Ectodermal cell (in vitro differentiated cells): ENCODE measurements around the gene NUP35. TPM values are rescaled to one million over a fixed set of nuclear protein-coding genes. Genes with fewer than 3 reads are reported as not detected.

Source experiments
- H3K27ac ChIP-seq: 2 replicates; pipeline ENCODE4 v1.7.0; 2013; ENCODE audit warnings: mild to moderate bottlenecking, low read depth, low read length; ENCODE audit not compliant: insufficient read depth, poor library complexity, severe bottlenecking
- H3K27me3 ChIP-seq: 2 replicates; pipeline ENCODE4 v1.7.0; 2013; ENCODE audit warnings: mild to moderate bottlenecking, low read length; ENCODE audit not compliant: insufficient read depth, control insufficient read depth, poor library complexity, severe bottlenecking
- H3K36me3 ChIP-seq: one replicate; pipeline ENCODE4 v1.7.0; 2013; ENCODE audit warnings: low read length; ENCODE audit not compliant: control insufficient read depth, insufficient read depth
- H3K4me1 ChIP-seq: one replicate; pipeline ENCODE4 v1.7.0; 2013; ENCODE audit warnings: low read length; ENCODE audit not compliant: control insufficient read depth, insufficient read depth
- H3K4me3 ChIP-seq: 2 replicates; pipeline ENCODE4 v1.7.0; 2013; ENCODE audit warnings: low read depth, low read length, control low read depth; ENCODE audit not compliant: insufficient read depth
- H3K9me3 ChIP-seq: 2 replicates; pipeline ENCODE4 v1.7.0; 2013; ENCODE audit warnings: mild to moderate bottlenecking, low read length, moderate library complexity; ENCODE audit not compliant: control insufficient read depth
- WGBS, 2 experiments: methylation state at CpG; one replicate each; pipeline ENCODE4 v1.1.7; 2013; ENCODE audit warnings: missing lambda C conversion rate in 2 of 2; 5-methylcytosine and 5-hydroxymethylcytosine counted together
- polyA plus RNA-seq, 4 experiments: library from polyadenylated mRNA; stranded (reverse); fragments of 50-300 nt; gene quantifications; one replicate each; pipeline ENCODE4 v1.2.3, GENCODE V29; 2013

NUP35 gene, protein sequence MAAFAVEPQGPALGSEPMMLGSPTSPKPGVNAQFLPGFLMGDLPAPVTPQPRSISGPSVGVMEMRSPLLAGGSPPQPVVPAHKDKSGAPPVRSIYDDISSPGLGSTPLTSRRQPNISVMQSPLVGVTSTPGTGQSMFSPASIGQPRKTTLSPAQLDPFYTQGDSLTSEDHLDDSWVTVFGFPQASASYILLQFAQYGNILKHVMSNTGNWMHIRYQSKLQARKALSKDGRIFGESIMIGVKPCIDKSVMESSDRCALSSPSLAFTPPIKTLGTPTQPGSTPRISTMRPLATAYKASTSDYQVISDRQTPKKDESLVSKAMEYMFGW
- polyA plus RNA-seq (2013, experiment 1 of 4): 22.9 TPM
- polyA plus RNA-seq (2013, experiment 2 of 4): 22.2 TPM
- 20.4 TPM for polyA plus RNA-seq (2013, experiment 3 of 4)
- 21.6 TPM for polyA plus RNA-seq (2013, experiment 4 of 4)

DNA sequence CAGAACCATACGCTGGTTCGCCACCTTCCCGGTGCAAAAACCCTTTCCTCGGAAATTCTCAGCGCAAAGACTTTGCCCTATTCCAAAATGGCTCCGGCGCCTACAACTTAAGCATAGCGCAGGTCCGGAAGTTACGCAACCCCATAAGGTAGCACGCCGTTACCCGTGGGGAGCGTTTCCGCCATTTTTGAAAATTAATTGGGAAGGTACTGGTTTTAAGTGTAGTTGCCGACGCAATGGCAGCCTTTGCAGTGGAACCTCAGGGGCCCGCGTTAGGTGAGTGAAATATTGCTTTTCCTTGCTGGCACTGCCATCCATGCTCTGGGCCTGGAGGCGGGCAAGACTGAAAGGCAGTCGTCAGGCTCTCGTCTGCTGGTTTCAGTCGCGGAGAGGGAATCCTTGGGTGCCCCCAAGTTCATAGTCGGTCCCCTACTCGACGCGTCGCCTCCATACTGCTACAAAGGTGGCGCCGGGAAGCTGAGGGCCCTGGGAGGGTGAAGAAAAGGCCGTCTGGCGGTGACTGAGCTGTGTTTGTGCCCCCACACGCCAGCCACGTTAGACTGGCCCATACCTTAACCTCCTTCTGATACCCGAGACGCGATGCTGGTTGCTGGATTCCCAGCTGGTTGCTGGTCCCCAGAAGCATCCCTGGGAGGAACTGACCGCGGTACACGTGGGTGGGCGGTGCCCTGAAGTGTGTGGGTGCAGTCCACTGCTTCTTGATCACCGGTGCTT is at the start of gene NUP35:
Gene NUP35, plus strand, starts transcription at position 222 of the 735 bp plus-strand sequence. Its CDS starts 15 bp downstream, at position 237.
- H3K36me3 ChIP-seq: peaks cover 3% of the 10 kb centered on the region
- no peaks in the 10 kb centered on the region for H3K9me3 ChIP-seq
- H3K27ac ChIP-seq: peak within 1 kb of the TSS; percentile 85
- H3K27me3 ChIP-seq: no peaks in the 10 kb centered on the region
- WGBS, 2 experiments: 0 to 1% methylated on average over 43 of the region's 43 CpGs
- H3K4me1 ChIP-seq: no peaks in the 10 kb centered on the region
- H3K4me3 ChIP-seq: peak within 1 kb of the TSS; percentile 80

DNA sequence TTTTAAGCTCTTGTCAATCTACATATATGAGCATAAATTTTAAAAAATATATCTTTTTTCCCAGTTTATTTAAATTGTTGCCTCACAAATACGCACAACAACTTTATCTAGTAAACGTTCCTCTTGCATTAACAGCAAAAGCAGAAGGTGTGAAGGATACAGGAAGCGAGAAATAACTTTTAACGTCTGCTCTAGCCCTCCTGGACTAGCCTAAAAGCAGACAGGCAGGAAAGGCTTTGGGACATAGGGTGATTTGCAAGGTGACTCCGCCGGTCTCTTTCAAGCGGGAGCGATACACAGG is 46.1 kb upstream of the NUP35 start:
- H3K4me1 ChIP-seq: no peaks in the 10 kb centered on the region
- H3K4me3 ChIP-seq: peak overlapping the region; percentile 34
- H3K9me3 ChIP-seq: no peaks in the 10 kb centered on the region
- no peaks in the 10 kb centered on the region for H3K27me3 ChIP-seq
- H3K36me3 ChIP-seq: no peaks in the 10 kb centered on the region
- H3K27ac ChIP-seq: no peak overlapping the region
- 53 to 59% methylated on average over 8 of the region's 8 CpGs for WGBS, 2 experiments

DNA sequence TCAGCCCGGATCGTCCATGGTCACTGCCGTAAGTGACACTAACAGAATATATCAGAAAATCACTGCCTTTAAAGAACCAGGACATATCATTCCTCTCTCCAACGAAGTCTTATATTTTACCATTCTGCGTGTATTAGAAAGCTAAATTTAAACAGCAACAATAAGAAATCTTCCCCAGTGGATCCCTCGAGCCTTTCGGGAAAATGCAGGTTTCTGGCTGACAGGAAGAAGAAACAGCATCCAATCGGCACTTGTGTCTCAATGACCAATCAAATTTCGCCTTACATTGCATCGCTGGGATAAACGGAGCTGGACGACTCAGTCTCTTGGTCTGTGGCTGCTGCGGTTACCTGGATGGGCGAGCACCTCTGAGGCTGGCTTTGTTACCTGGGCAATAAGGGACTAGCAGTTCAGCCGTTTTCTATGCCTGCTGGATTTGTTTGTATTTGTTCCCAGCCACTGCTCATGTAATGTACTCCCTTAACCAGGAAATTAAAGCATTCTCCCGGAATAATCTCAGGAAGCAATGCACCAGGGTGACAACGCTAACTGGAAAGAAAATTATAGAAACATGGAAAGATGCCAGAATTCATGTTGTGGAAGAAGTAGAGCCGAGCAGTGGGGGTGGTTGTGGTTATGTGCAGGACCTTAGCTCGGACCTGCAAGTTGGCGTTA is 45.6 kb upstream of the NUP35 start, which contains the start of gene DUSP19:
Gene DUSP19, plus strand, starts transcription at position 284 of the 675 bp plus-strand sequence. Its CDS starts 187 bp downstream, at position 471.
- H3K9me3 ChIP-seq: no peaks in the 10 kb centered on the region
- 53 to 56% methylated on average over 20 of the region's 20 CpGs for WGBS, 2 experiments
- H3K27ac ChIP-seq: no peak within 1 kb of the TSS
- H3K27me3 ChIP-seq: no peaks in the 10 kb centered on the region
- H3K4me3 ChIP-seq: peak within 1 kb of the TSS; percentile 34
- H3K4me1 ChIP-seq: no peaks in the 10 kb centered on the region
- no peaks in the 10 kb centered on the region for H3K36me3 ChIP-seq

DNA sequence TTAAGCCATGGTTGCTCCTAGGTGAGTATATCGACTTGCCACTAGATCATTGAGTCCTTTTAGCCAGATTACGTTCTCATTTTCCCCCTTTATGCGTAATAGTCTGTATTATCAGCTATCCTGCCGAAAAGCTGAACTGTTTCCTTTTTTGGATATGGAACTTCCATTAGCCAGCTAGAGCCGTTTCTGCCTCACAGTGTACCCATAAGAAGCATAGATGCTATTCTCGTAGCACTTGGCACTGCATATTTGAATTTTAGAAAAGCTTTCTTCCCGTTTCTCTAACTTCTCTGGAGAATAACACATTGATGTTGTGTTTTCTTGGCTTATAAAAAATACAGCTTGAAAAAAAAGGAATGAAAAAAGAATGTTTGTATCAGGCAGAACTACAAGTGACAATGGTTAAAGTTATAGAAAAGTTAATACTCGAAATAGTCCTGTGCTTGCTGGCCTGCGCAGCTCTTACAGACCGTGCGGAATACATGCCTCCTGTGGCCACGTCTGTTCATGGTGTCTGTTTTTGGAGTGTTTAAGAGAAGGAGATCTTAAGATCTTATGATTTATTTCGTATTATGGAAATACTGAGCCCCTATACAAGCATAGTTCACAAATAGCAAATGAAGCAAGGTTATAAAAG is 45.0 kb upstream of the NUP35 start:
- WGBS, 2 experiments: 91 to 93% methylated on average over 13 of the region's 13 CpGs
- H3K27ac ChIP-seq: no peak overlapping the region
- H3K4me1 ChIP-seq: no peaks in the 10 kb centered on the region

DNA sequence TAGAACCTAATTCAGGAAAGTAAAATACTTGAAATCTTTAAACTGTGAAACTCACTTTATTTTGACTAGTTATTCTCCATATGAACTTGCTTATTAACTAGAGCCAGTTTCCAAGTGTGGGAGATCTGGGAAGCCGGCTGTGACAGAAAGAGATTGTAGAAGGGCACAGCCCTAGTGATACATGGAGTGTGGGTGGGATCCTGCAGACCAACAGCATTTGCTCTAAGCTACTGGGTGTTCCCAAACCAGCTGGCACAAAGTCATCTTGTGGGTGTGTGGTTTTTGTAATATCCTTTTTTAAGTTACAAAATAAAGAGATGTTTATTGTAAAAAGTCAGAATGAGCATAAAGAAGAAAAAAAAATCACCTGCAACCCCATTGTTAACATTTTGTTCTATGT is 42.3 kb upstream of the NUP35 start:
- whole genome bisulfite sequencing, 2 experiments: 79 to 92% methylated on average over 1 of the region's 1 CpG
- no peak overlapping the region for H3K27ac ChIP-seq
- H3K36me3 ChIP-seq: no peaks in the 10 kb centered on the region
- no peaks in the 10 kb centered on the region for H3K4me1 ChIP-seq
- no peaks in the 10 kb centered on the region for H3K9me3 ChIP-seq
- no peak overlapping the region for H3K4me3 ChIP-seq
- H3K27me3 ChIP-seq: no peaks in the 10 kb centered on the region

More for the DNA sequence above, 45.0 kb upstream of the NUP35 start:
- Histone ChIP-seq H3K36me3 (no peaks in the 10 kb centered on the region), H3K9me3 (no peaks in the 10 kb centered on the region), H3K27me3 (no peaks in the 10 kb centered on the region), H3K4me3 (peak overlapping the region; percentile 34)

DNA sequence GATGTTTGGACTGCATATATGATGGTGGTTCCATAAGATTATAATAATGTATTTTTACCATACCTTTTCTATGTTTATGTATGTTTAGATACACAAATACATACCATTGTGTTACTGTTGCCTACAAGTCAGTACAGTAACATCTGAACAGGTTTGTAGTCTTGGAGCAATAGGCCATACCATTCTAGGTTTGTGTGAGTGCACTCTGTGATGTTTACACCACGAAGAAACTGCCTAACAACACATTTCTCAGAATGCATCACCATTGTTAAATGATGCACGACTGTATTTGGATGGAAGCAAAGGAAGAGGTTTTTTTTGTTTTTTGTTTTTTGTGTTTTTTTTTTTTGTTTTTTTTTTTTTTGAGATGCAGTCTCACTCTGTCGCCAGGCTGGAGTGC is 36.2 kb upstream of the NUP35 start:
- H3K27ac ChIP-seq: no peak overlapping the region
- no peaks in the 10 kb centered on the region for H3K36me3 ChIP-seq
- no peaks in the 10 kb centered on the region for H3K4me1 ChIP-seq
- H3K27me3 ChIP-seq: no peaks in the 10 kb centered on the region
- WGBS, 2 experiments: 97 to 98% methylated on average over 3 of the region's 3 CpGs
- no peaks in the 10 kb centered on the region for H3K9me3 ChIP-seq
- H3K4me3 ChIP-seq: no peak overlapping the region

DNA sequence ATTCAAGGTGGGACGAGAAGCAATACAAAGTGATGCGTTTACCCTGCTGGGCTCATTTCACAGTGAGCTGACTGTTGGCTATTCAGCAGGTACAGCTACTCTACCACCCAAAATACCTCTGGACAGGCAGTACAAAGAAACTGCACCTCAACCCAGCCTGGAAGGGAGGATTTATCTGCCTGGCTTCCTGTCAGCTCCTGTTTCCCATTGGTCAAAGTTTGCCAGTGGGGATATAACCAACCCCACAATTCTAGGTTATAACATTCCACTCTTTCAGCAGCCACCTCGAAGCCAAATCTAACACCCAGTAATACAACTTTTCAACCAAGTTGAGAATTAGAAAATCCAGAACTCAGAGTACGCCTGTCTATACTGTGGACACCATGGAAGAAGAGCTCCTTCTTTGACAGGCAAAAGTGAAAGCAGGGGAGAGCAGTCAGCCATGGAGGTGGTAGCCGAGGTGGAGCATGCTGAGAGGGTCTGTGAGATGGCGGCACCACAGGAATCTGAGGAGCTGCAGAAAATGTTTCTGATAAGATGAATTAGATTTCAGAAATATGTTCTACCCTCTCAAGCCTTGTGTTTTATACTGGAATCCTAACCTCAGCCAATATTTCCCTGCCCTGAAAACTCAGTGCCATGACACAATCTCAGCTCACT is 34.9 kb upstream of the NUP35 start:
- Histone ChIP-seq H3K27ac (no peak overlapping the region), H3K4me3 (no peak overlapping the region), H3K27me3 (no peaks in the 10 kb centered on the region), H3K36me3 (no peaks in the 10 kb centered on the region), H3K9me3 (no peaks in the 10 kb centered on the region), H3K4me1 (no peaks in the 10 kb centered on the region)
- WGBS, 2 experiments: 87 to 97% methylated on average over 6 of the region's 6 CpGs

DNA sequence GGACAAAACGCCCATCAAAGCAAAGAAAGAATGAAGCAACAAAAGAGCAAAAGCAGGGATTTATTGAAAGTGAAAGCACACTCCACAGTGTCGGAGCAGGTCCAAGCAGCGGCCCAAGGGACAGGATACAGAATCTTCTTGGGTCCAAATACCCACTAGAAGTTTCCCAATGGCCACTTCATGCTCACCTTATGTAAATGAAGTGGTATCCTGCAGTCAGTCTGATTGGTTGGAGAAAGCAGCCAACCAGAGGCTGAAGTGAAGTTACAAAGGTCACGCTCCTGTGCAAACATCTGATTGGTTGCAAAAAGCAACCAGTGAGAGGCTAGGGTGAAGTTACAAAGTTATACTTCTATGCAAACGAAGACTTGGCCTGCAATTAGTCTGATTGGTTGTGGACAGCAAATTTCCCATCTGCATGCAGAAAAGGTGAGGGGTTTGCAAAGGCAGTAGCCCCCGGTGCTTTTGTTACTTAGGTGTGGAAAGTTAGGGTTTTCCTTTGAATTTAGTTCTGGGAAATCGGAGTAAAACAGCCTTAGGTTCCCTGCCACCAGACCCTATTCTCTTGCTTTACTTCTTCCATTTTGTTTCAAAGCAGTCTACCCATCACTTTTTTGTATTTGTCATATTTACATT is 32.8 kb upstream of the NUP35 start:
- no peaks in the 10 kb centered on the region for H3K27me3 ChIP-seq
- no peaks in the 10 kb centered on the region for H3K36me3 ChIP-seq
- no peaks in the 10 kb centered on the region for H3K4me1 ChIP-seq
- no peaks in the 10 kb centered on the region for H3K9me3 ChIP-seq
- H3K27ac ChIP-seq: no peak overlapping the region
- no peak overlapping the region for H3K4me3 ChIP-seq
- WGBS, 2 experiments: 91 to 95% methylated on average over 7 of the region's 7 CpGs

DNA sequence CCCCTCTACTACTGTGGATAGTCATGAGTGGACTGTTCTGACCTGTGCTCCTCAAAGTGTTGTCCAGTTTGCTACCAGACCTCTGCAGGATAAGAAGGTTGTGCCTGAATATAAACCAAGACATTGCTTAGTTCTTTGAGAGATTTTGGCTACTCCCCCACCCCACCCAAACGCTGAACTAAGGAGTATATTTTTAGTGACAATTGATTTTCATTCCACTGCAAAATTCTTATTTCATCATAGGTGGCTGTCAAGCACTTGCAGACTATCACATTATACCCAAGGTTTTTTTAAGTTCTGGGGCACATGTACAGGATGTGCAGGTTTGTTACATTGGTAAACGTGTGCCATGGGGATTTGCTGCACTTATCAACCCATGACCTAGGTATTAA is 32.3 kb upstream of the NUP35 start:
- Histone ChIP-seq H3K4me1 (no peaks in the 10 kb centered on the region), H3K27ac (no peak overlapping the region), H3K9me3 (no peaks in the 10 kb centered on the region), H3K36me3 (no peaks in the 10 kb centered on the region), H3K27me3 (no peaks in the 10 kb centered on the region), H3K4me3 (no peak overlapping the region)
- 90 to 95% methylated on average over 1 to 2 of the region's 2 CpGs for whole genome bisulfite sequencing, 2 experiments
